OCI-LY1 (cell line): ENCODE measurements around the gene IFI35.

Source experiments
- H2AFZ ChIP-seq: fragments of 200-600 bp; sonication (generic), shearing (Covaris generic); 2 replicates; pipeline ENCODE4 v1.6.0; 2014; ENCODE audit warnings: antibody characterized with exemption, mild to moderate bottlenecking, low read length
- H3F3A ChIP-seq: fragments of 200-600 bp; sonication (generic), shearing (Covaris generic); 2 replicates; pipeline ENCODE4 v1.6.0; 2014; ENCODE audit warnings: mild to moderate bottlenecking, antibody characterized with exemption, low read length, moderate library complexity; ENCODE audit not compliant: insufficient read depth
- H3K27ac ChIP-seq: fragments of 200-600 bp; sonication (generic); 2 replicates; pipeline ENCODE4 v1.5.1; 2014; ENCODE audit warnings: low read length, mixed run types, mild to moderate bottlenecking, low read depth; ENCODE audit not compliant: poor library complexity, severe bottlenecking
- H3K27me3 ChIP-seq: fragments of 200-600 bp; sonication (generic); 2 replicates; pipeline ENCODE4 v1.6.0; 2014; ENCODE audit warnings: antibody characterized with exemption, mild to moderate bottlenecking, low read length, moderate library complexity; ENCODE audit not compliant: insufficient read depth
- H3K36me3 ChIP-seq: fragments of 200-600 bp; sonication (generic); 2 replicates; pipeline ENCODE4 v1.6.1; 2014; ENCODE audit warnings: mild to moderate bottlenecking, antibody characterized with exemption, low read length, moderate library complexity, mixed read lengths; ENCODE audit not compliant: insufficient read depth
- H3K4me1 ChIP-seq: fragments of 200-600 bp; sonication (generic); 2 replicates; pipeline ENCODE4 v1.5.1; 2014; ENCODE audit warnings: mild to moderate bottlenecking, low read length, moderate library complexity; ENCODE audit not compliant: insufficient read depth, severe bottlenecking
- H3K4me2 ChIP-seq: fragments of 200-600 bp; sonication (generic), shearing (Covaris generic); 2 replicates; pipeline ENCODE4 v1.6.1; 2014; ENCODE audit warnings: low read length
- H3K4me3 ChIP-seq: fragments of 200-600 bp; sonication (generic); 2 replicates; pipeline ENCODE4 v1.5.1; 2014; ENCODE audit warnings: low read length, low read depth, mild to moderate bottlenecking, mixed read lengths; ENCODE audit not compliant: poor library complexity, severe bottlenecking
- H3K79me2 ChIP-seq: fragments of 200-600 bp; shearing (Covaris generic); 2 replicates; pipeline ENCODE4 v1.6.1; 2016; ENCODE audit warnings: mixed run types, low read length, mixed read lengths; ENCODE audit not compliant: insufficient read depth
- H3K9ac ChIP-seq: fragments of 200-600 bp; sonication (generic), shearing (Covaris generic); 2 replicates; pipeline ENCODE4 v1.6.1; 2014; ENCODE audit warnings: mild to moderate bottlenecking, low read length, mixed read lengths
- H3K9me2 ChIP-seq: fragments of 200-600 bp; sonication (generic), shearing (Covaris generic); 2 replicates; pipeline ENCODE4 v1.6.1; 2014; ENCODE audit warnings: low read depth, mild to moderate bottlenecking, low read length, mixed read lengths
- H3K9me3 ChIP-seq: fragments of 200-600 bp; shearing (Covaris generic); 2 replicates; pipeline ENCODE4 v1.6.1; 2014; ENCODE audit warnings: low read length, mixed read lengths
- H4K20me1 ChIP-seq: fragments of 200-600 bp; sonication (generic), shearing (Covaris generic); 2 replicates; pipeline ENCODE4 v1.6.0; 2016; ENCODE audit warnings: mild to moderate bottlenecking, low read length; ENCODE audit not compliant: insufficient read depth
- EZH2 ChIP-seq: fragments of 200-600 bp; sonication (generic), shearing (Covaris generic); IDR thresholded peaks from 2 replicates; pipeline ENCODE4 v1.8.0; 2017; ENCODE audit warnings: borderline replicate concordance, mixed run types, mild to moderate bottlenecking, antibody characterized with exemption, low read length, moderate library complexity, mixed read lengths
- TF ChIP-seq, protein P1 (sequence below): fragments of 200-600 bp; sonication (generic), shearing (Covaris generic); IDR thresholded peaks from 2 replicates; pipeline ENCODE4 v1.5.1; 2017; ENCODE audit warnings: mild to moderate bottlenecking, antibody characterized with exemption, low read length, moderate library complexity, mixed read lengths

The IFI35 gene

DNA sequence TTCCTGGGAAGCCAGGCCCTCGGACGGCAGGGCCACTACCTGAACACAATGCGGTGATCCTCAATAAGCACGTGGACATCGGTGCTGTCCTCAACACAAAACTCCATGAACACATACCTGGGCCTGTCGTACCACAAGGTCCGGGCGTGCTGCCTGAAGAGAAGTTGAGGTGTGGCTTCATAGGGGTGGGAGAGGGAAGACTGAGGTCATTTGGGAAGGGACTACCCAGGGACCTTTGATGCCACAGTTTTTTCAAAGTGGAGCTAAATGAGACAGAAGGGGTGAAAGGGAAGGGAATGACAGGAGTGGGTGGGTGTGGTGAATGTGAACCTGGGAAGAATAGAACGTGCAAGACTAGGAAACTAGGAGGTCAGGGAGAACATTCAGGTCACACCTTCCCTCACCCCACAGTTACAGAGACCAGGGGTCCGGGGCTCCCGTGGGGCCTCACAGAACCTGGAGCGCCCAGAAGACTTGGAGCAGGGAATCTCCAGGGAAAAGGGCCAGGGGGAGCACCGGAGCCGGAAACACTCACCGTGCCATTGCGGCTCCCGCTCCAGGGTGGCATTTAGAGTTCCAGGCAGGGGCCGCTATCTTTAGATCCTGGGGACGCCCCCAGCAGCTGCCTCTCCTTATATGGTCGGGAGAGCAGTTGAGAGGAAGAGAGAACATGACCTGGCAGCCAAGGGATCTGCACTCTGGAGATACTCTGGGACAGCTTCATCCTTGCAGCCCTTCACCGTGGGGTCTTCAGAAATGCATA, 26.9 kb upstream of the IFI35 start, which contains the start of gene PTGES3L:
Gene PTGES3L, minus strand, starts transcription at position 570 of the 763 bp plus-strand sequence. Its CDS starts 27 bp downstream, at position 543.
- Histone ChIP-seq H3K4me1 (peaks cover 27% of the 10 kb centered on the region), H3K9me2 (no peaks in the 10 kb centered on the region), H3K27ac (peak within 1 kb of the TSS; percentile 63), H3K9ac (peak within 1 kb of the TSS; percentile 85), H3F3A (no peaks in the 10 kb centered on the region), H3K79me2 (peaks cover 7% of the 10 kb centered on the region; the same call in 1 of the 2 replicates), H3K4me3 (peak within 1 kb of the TSS; percentile 82), H3K27me3 (no peaks in the 10 kb centered on the region), H3K36me3 (peaks cover 10% of the 10 kb centered on the region; the same call in 1 of the 2 replicates), H3K4me2 (peak within 1 kb of the TSS; percentile 77), H4K20me1 (no peaks in the 10 kb centered on the region), H3K9me3 (no peaks in the 10 kb centered on the region), H2AFZ (0 out of 2 replicates have a peak within 1 kb of the TSS, but pooled peaks have one; percentile 30)
- TF ChIP-seq, protein P1, sequence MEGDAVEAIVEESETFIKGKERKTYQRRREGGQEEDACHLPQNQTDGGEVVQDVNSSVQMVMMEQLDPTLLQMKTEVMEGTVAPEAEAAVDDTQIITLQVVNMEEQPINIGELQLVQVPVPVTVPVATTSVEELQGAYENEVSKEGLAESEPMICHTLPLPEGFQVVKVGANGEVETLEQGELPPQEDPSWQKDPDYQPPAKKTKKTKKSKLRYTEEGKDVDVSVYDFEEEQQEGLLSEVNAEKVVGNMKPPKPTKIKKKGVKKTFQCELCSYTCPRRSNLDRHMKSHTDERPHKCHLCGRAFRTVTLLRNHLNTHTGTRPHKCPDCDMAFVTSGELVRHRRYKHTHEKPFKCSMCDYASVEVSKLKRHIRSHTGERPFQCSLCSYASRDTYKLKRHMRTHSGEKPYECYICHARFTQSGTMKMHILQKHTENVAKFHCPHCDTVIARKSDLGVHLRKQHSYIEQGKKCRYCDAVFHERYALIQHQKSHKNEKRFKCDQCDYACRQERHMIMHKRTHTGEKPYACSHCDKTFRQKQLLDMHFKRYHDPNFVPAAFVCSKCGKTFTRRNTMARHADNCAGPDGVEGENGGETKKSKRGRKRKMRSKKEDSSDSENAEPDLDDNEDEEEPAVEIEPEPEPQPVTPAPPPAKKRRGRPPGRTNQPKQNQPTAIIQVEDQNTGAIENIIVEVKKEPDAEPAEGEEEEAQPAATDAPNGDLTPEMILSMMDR = no peak
- TF ChIP-seq EZH2 = no peak

DNA sequence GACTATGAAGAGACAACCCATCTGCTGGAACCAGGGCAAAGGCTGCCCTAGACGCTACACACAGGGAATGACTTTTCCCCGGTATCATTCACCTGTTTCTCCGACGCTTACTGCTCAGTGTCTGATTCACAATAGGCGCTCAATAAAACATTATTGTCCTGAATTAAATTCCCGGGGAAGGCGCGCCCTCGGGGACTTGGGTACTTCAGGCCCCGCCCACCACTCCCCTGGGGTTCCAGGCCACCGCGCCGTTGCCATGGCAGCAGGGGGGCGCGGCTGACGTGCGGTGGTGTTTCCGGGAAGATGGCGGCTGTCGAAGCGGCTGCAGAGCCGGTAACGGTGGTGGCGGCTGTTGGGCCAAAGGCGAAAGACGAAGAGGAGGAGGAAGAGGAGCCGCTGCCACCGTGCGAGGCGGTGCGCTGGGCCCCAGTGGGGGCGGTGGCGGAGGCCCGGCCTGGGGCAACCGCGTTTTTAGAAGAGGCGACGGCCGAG, 26.3 kb upstream of the IFI35 start, which contains the start of gene RUNDC1:
Gene RUNDC1, plus strand, starts transcription at position 292 of the 492 bp plus-strand sequence. Its CDS starts 12 bp downstream, at position 304.
- Histone ChIP-seq H3K4me2 (peak within 1 kb of the TSS; percentile 77), H4K20me1 (no peaks in the 10 kb centered on the region), H3K27ac (peak within 1 kb of the TSS; percentile 63), H3K4me3 (peak within 1 kb of the TSS; percentile 82), H3K27me3 (no peaks in the 10 kb centered on the region), H3K79me2 (peaks cover 7% of the 10 kb centered on the region; the same call in 1 of the 2 replicates), H3K9me2 (no peaks in the 10 kb centered on the region), H3K4me1 (peaks cover 33% of the 10 kb centered on the region), H2AFZ (0 out of 2 replicates have a peak within 1 kb of the TSS, but pooled peaks have one; percentile 30), H3K36me3 (peaks cover 10% of the 10 kb centered on the region; the same call in 1 of the 2 replicates), H3F3A (no peaks in the 10 kb centered on the region), H3K9me3 (no peaks in the 10 kb centered on the region), H3K9ac (peak within 1 kb of the TSS; percentile 85)
- no peak for TF ChIP-seq EZH2
- TF ChIP-seq, protein P1 = no peak

DNA sequence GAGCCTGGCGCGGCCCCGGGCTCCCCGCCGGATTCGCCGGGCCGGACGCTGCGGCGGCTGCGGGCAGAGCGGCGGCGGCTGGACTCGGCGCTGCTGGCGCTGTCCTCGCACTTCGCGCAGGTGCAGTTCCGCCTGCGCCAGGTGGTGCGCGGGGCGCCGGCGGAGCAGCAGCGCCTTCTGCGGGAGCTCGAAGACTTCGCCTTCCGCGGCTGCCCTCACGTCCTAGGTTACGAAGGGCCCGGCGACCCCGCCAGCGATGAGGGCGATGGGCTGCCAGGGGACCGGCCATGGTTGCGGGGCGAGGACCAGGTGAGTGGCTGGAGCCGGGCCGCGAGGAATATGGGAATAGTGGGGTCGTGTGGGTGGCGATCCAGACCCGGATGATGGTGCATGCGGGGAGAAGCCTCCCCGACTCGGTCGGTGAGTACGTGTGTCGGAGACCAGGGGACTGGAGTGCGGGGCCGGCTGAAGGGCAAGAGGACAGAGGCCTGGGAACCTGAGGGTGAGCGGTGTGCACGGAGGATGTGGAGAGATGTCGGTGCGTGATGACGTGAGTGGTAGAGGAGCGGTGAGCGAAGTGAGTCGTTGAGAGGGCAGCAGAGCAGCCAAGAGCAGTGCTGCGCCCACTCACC, 25.7 kb upstream of the IFI35 start:
- Histone ChIP-seq H3F3A (no peaks in the 10 kb centered on the region), H3K79me2 (peaks cover 7% of the 10 kb centered on the region; the same call in 1 of the 2 replicates), H3K4me2 (peak overlapping the region; percentile 77), H3K27me3 (no peaks in the 10 kb centered on the region), H3K9ac (peak overlapping the region; percentile 85), H3K27ac (peak overlapping the region; percentile 63), H3K4me1 (peaks cover 39% of the 10 kb centered on the region), H3K9me2 (no peaks in the 10 kb centered on the region), H3K9me3 (no peaks in the 10 kb centered on the region), H3K36me3 (peaks cover 13% of the 10 kb centered on the region; the same call in 1 of the 2 replicates), H2AFZ (no peak overlapping the region), H4K20me1 (no peaks in the 10 kb centered on the region), H3K4me3 (peak overlapping the region; percentile 82)
- no peak for TF ChIP-seq EZH2
- TF ChIP-seq, protein P1 = peak; percentile 22; the same call in 1 of the 2 replicates
